Activated CD8-positive, alpha-beta memory T cell treated with anti-CD3 and anti-CD28 coated beads, Interleukin-2, amount 50 U/mL, for 1 hour (primary cell): Measurements from ENCODE around the gene SLC38A10.

Experiments used
- DNase-seq: peaks from one replicate; pipeline ENCODE4 v3.0.0-alpha.2; 2020; ENCODE audit errors: extremely low read depth

The SLC38A10 gene

DNA sequence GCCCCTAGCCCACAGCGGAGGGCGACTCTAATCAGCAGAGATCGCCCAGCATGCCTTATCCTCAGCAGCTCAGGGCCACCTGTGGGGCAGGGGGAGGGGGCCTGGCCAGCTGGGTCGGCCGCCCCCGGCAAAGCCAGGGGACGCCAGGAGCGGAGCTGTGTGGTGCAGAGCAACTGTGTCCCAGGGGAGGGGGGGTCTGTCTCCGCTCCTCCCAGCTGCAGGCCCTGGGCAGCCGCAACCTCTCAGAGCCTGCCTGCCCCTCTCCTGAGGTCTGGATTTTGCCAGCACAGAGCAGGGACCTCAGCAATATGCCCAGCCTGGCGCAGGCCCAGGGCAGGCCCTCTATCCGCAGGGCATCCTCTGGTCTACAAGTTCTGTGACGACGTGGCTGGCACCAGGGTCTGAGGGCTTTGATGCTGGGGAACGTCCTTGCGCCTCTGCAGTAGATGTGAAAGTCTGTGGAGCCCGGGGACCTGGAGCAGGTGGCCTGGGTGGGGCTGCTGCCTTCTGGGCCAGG, 36.5 kb upstream of the SLC38A10 start:
- DNase-seq, result no peak

DNA sequence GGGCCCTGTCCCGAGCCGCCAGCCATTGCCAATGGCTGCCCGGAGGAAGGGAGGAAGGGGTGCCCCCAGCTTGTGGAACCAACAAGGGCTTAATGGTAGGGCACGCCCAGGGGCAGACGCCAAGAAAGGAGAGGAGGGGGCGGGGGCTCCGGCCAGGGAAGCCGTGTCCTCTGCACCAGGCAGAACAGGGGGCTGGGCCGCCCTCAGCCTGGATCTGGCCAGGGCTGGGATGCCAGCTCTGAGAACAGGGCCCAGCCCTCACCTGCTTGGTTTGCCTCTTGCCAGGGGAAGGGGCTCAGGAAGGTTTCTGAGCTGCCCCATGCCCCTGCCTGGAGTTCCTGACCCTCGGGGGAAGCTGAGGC, 35.8 kb upstream of the SLC38A10 start:
- no peak for DNase-seq

GRCh38 chr17:81329927-81330883, 35.1 kb upstream of the SLC38A10 start:
- no peak for DNase-seq

- DNase-seq, result no peak
These were observed 34.1 kb upstream of the SLC38A10 start for GRCh38 chr17:81328978-81329926.

- DNase-seq, result no peak
These were observed 33.4 kb upstream of the SLC38A10 start for GRCh38 chr17:81328489-81328888.

GRCh38 chr17:81325714-81326358, 30.7 kb upstream of the SLC38A10 start:
- DNase-seq, result no peak

- no peak for DNase-seq
These were observed 30.0 kb upstream of the SLC38A10 start for GRCh38 chr17:81324851-81325713.

DNA sequence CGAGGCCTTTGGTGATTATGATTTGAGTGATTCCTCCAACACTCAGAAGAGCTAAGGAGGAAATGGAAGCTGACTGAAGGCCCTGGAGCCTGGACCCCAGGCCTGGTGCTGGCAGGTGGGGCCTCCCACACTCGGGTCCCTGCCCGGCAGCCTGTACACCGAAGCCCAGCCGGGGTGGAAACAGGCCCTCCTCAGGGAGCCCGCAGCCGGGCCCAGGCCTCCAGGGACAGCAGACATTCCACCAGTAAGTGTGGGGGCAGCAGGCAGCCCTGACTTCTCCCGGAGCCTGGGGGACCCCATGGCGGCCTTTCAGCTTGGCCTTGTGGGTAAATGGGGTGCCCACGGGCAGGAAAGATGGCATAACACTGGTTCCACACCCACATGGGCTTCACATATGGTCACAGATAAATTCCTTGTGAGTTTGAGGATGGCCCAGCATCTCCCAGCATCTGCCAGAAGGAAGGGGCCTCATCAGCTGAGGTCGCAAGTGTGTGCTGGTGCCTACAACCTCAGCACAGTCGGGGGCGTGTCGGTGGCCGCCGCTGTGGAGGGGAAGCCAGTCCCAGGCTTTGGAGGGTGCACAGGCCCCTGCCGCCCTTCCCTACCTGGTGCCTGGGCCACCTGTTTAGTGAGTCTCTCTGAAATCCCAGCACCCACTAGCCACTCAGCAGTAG, 29.2 kb upstream of the SLC38A10 start:
- no peak for DNase-seq

GRCh38 chr17:81323411-81323868, 28.3 kb upstream of the SLC38A10 start:
- DNase-seq, result no peak

GRCh38 chr17:81323083-81323369, 27.9 kb upstream of the SLC38A10 start:
- DNase-seq, result no peak

DNA sequence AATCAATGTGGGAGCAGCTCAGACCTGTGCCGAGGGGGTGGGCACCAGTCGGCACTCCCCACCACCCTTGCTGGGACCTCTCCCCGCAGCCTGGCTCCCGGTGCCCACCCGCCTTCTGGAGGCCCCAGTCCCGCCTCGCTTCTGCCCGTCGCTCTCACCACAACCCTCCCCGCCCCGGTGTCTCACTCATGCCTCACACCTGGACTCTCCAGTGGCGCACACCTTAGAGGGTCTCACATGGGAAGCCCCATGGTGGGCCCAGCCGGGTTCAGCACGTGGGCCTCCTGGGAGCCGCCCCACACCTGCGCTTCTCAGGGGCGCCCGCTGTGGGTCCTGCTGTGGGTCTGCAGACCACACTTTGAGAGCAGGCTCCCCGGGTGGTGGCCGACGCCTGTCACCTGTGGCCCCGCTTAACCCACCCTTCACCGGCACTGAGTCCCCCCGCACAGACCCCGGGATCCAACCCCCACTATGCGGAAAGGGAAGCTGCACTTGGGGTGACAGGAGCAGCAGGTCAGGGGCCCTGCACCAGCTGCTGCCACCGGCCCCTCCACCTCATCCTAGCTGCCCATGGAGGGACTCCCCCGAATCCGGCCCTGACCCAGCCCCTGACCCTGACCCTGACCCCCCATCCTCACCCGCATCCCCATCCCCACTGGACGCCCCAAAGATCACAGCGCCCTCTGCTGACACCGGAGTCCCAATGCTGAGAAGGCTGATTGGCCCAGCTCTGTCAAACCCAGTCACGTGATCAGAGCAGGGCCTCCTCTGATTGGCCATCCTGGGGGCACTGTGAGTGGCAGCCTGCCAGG, 27.4 kb upstream of the SLC38A10 start:
- no peak for DNase-seq

- DNase-seq, result no peak
These were observed 23.0 kb upstream of the SLC38A10 start for GRCh38 chr17:81317961-81318605.

DNA sequence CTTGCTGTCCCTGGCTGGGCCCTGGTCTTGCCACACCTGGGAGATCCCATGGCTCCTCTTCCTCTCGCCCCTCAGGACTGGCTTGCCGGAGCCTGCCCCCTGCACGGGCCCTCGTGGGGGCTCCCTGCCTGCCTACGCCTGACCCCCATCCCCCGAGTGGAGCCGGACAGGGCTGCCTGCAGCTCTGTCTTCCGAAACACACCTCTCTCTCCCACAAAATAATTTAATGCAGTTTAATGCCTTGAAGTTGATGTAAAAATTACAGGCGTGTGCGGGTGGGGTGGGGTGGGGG, 22.4 kb upstream of the SLC38A10 start:
- DNase-seq, result no peak

DNA sequence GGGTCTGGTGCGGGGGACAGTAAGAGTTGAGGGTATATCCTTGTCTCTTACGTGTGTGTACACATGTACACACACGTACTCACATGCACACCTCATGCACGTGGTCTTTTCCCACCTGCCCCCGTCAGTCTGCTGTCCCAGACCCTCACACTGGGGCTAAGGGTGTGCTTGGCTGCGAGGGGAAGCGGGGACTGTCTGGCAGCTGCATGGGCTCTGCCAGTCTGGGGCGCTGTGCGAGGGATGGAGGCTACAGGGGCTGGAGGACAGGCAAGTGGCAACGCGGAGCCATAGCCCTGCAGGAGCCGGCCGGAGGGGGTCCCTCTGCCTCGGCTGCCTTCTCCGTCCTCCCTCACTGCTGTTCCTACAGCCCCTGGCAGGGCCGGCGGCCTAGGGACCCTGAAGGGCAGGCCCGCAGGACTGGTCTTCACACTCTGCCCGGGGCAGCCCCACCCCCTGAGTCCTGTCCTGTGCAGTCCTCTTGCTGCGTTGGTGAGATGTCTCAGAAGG, 20.8 kb upstream of the SLC38A10 start:
- no peak for DNase-seq

DNA sequence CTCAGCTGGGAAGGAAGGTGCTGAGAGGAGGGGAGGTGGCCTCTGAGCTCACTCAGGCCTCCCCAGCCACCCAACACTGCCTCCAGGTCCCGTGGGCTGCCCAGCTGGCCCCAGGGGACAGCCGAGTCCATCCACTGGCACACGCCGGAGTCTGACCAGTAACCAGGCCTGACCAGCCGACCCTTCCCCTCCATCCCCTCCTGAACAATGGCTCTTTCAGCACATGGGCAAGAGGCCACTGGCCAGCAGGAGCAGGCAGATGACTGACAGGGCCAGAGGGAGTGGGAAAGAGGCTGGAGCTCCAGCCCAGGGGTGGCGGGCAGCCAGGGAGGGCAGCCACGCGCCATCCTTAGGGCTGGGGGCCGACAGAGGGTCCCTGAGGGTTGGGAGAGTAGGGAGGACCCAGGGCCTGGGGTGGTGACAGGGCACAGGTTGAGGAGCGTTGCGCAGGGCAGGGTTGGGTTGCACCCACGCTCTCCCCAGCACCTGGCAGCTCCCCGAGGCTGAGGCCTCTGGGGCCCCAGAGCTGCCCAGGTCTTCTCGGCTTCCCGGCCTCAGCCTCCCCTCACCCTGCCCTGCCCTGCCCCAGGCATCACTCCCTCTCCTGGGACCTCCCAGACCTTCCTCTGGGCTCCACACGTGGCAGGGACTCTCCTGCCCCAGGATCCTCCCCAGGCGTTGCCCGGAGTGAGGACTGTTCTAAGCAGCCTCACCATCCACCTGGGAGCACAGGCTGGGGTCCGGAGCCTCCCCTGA, 20.2 kb upstream of the SLC38A10 start:
- no peak for DNase-seq

- DNase-seq, result no peak
These were observed 19.4 kb upstream of the SLC38A10 start for GRCh38 chr17:81314398-81315081.

DNA sequence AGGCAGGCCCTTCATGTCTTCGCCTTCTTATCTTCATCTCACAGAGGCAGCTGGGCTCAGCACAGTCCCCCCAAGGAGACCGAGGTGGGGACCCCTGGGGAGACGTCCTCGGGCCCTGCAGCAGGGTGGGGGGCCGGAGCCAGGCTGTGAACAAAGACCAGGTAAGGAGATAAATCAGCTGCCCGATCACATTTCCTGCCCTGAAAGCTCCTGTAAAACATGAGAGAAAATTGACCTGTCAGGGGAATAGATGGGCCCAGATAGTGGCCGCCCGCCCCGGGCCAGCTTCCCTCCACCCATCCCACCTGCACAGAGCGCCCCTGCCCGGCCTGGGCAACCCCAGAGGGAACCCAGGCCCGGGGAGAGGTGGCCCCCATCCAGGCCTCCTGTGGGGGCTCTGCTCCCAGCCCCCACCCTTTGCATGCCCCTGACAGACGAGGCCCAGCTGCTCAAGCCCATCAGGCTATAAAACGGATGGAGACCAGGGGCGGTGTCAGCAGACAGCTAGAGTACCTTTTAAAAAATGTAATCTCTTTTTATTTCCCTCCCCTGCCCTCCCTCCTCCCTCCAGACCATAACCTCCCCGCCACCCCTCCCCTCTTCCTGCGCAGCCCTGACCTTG, 18.8 kb upstream of the SLC38A10 start:
- DNase-seq, result no peak
